ENCODE results near the gene CLSTN2.
A peak's percentile ranks its signal among the peaks of the same experiment; 100 is the strongest.

Gene CLSTN2

GRCh38 chr3:140377644-140378043 lies 442.7 kb downstream of the CLSTN2 start:
- no peak for DNase-seq
- Histone ChIP-seq H3K4me1 (ENCODE audit: low read length) (no peaks in the 10 kb centered on the region), H3K9ac (ENCODE audit: low read length) (no peak overlapping the region), H3K79me2 (ENCODE audit: low read length) (no peaks in the 10 kb centered on the region), H3K9me2 (replicated peaks; ENCODE audit: insufficient read depth, low read length) (no peaks in the 10 kb centered on the region), H3K4me3 (ENCODE audit: low read length) (no peak overlapping the region), H3K9me3 (replicated peaks; ENCODE audit: insufficient read depth, low read length) (no peaks in the 10 kb centered on the region), H4K20me1 (ENCODE audit: insufficient read depth, low read length) (no peaks in the 10 kb centered on the region), H2AFZ (ENCODE audit: low read length) (no peak overlapping the region), H3K4me2 (ENCODE audit: low read depth, low read length) (no peak overlapping the region), H3K27ac (ENCODE audit: low read length) (no peak overlapping the region), H3K36me3 (replicated peaks; ENCODE audit: insufficient read depth, low read length) (no peaks in the 10 kb centered on the region), H3K27me3 (replicated peaks; ENCODE audit: insufficient read depth, low read length) (no peaks in the 10 kb centered on the region), H3F3A (ENCODE audit: insufficient read depth, low read length) (no peaks in the 10 kb centered on the region)
- TF ChIP-seq, protein P1, sequence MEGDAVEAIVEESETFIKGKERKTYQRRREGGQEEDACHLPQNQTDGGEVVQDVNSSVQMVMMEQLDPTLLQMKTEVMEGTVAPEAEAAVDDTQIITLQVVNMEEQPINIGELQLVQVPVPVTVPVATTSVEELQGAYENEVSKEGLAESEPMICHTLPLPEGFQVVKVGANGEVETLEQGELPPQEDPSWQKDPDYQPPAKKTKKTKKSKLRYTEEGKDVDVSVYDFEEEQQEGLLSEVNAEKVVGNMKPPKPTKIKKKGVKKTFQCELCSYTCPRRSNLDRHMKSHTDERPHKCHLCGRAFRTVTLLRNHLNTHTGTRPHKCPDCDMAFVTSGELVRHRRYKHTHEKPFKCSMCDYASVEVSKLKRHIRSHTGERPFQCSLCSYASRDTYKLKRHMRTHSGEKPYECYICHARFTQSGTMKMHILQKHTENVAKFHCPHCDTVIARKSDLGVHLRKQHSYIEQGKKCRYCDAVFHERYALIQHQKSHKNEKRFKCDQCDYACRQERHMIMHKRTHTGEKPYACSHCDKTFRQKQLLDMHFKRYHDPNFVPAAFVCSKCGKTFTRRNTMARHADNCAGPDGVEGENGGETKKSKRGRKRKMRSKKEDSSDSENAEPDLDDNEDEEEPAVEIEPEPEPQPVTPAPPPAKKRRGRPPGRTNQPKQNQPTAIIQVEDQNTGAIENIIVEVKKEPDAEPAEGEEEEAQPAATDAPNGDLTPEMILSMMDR (IDR thresholded peaks at IDR 0.05; ENCODE audit: low read length), result no peak

DNA sequence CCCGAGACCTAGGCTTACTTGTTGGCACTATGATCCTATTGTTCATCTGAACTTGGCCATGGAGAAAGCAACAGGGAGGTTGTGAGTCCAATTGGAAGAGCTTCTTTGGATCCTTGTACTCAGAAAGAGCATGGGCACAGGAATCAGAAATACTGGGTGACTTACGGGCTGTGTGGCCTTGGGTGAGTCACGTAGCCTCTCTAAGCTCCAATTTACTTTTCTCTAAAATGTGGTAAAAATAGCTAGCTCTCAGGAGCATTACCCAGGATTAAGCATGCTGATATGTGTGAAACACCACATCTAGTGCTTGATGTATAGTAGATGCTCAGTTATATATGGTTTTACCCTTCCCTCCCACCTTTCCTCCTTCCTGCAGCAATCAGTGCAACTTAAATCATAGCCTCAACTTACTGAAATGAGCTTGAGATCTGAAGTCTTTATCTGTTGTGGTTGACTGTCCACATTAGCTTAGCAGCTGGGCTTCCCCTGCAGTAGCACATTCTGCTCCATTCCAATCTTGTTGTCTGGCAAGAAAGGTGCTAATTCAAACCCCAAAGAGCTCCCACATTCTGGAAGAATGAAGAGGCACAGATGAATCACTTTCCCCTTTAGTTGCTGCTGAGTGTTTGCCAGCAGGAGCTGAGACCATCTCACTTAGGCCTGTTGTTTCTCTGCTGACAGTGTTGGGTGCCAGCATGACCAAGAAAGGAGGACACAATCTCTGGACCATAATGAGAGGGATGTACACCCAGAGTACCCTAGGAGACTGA lies 443.8 kb downstream of the CLSTN2 start:
- H3K27ac ChIP-seq (ENCODE audit: low read length), result no peak overlapping the region
- no peaks in the 10 kb centered on the region for H3K36me3 ChIP-seq (replicated peaks; ENCODE audit: insufficient read depth, low read length)
- H3K9ac ChIP-seq (ENCODE audit: low read length), result no peak overlapping the region
- H2AFZ ChIP-seq (ENCODE audit: low read length), result no peak overlapping the region
- no peak for DNase-seq
- no peak overlapping the region for H3K4me3 ChIP-seq (ENCODE audit: low read length)
- H3K4me1 ChIP-seq (ENCODE audit: low read length), result no peaks in the 10 kb centered on the region
- H3K9me2 ChIP-seq (replicated peaks; ENCODE audit: insufficient read depth, low read length), result no peaks in the 10 kb centered on the region
- no peaks in the 10 kb centered on the region for H3K9me3 ChIP-seq (replicated peaks; ENCODE audit: insufficient read depth, low read length)
- no peak overlapping the region for H3K4me2 ChIP-seq (ENCODE audit: low read depth, low read length)
- H3K79me2 ChIP-seq (ENCODE audit: low read length), result no peaks in the 10 kb centered on the region
- no peaks in the 10 kb centered on the region for H3F3A ChIP-seq (ENCODE audit: insufficient read depth, low read length)
- TF ChIP-seq EZH2 (optimal IDR thresholded peaks at IDR 0.05; ENCODE audit: low read depth, low read length), result no peak
- H4K20me1 ChIP-seq (ENCODE audit: insufficient read depth, low read length), result no peaks in the 10 kb centered on the region
- no peaks in the 10 kb centered on the region for H3K27me3 ChIP-seq (replicated peaks; ENCODE audit: insufficient read depth, low read length)

- no peak overlapping the region for H3K9ac ChIP-seq (ENCODE audit: low read length)
Measured at GRCh38 chr3:140384028-140384771, 449.2 kb downstream of the CLSTN2 start.

More at GRCh38 chr3:140384028-140384771, 449.2 kb downstream of the CLSTN2 start:
- TF ChIP-seq EZH2phosphoT487 (IDR thresholded peaks at IDR 0.05; ENCODE audit: low read length) (no peak), EZH2 (optimal IDR thresholded peaks at IDR 0.05; ENCODE audit: low read depth, low read length) (no peak)
- TF ChIP-seq, protein P1 (IDR thresholded peaks at IDR 0.05; ENCODE audit: low read length), result no peak
- H2AFZ ChIP-seq (ENCODE audit: low read length), result peak overlapping the region; percentile 29; the same call in 1 of the 2 replicates
- H3K4me3 ChIP-seq (ENCODE audit: low read length), result no peak overlapping the region
- DNase-seq, result peak; percentile 23
- H3K27me3 ChIP-seq (replicated peaks; ENCODE audit: insufficient read depth, low read length), result no peaks in the 10 kb centered on the region
- no peaks in the 10 kb centered on the region for H3K36me3 ChIP-seq (replicated peaks; ENCODE audit: insufficient read depth, low read length)
- no peaks in the 10 kb centered on the region for H3K9me3 ChIP-seq (replicated peaks; ENCODE audit: insufficient read depth, low read length)
- H3K79me2 ChIP-seq (ENCODE audit: low read length), result no peaks in the 10 kb centered on the region
- peak overlapping the region; percentile 38 for H3K4me2 ChIP-seq (ENCODE audit: low read depth, low read length)
- 0 out of 2 replicates have a peak, but pooled peaks cover 3% of the 10 kb centered on the region for H3K4me1 ChIP-seq (ENCODE audit: low read length)
- H3K27ac ChIP-seq (ENCODE audit: low read length), result no peak overlapping the region
- no peaks in the 10 kb centered on the region for H4K20me1 ChIP-seq (ENCODE audit: insufficient read depth, low read length)
- no peaks in the 10 kb centered on the region for H3F3A ChIP-seq (ENCODE audit: insufficient read depth, low read length)
- H3K9me2 ChIP-seq (replicated peaks; ENCODE audit: insufficient read depth, low read length), result no peaks in the 10 kb centered on the region

Measured in MM.1S (cell line).